RKO (cell line): ENCODE results near the gene SLC38A10.

ENCODE experiments used
- DNase-seq: peaks from one replicate; pipeline ENCODE4 v3.0.0-alpha.2; 2016; ENCODE audit warnings: low spot score

The SLC38A10 gene

GRCh38 chr17:81254955-81255717 is 40.0 kb downstream of the SLC38A10 start:
- peak; percentile 36 for DNase-seq

- peak; percentile 32 for DNase-seq
These were observed 41.6 kb downstream of the SLC38A10 start for GRCh38 chr17:81253358-81254131.

- no peak for DNase-seq
These were observed 42.1 kb downstream of the SLC38A10 start for GRCh38 chr17:81252987-81253329.

- no peak for DNase-seq
These were observed 42.7 kb downstream of the SLC38A10 start for GRCh38 chr17:81252326-81252986.

GRCh38 chr17:81251709-81252301 is 43.3 kb downstream of the SLC38A10 start:
- DNase-seq: no peak

- DNase-seq: no peak
These were observed 43.9 kb downstream of the SLC38A10 start for GRCh38 chr17:81251094-81251708.

GRCh38 chr17:81250286-81251093 is 44.6 kb downstream of the SLC38A10 start:
- DNase-seq: no peak

GRCh38 chr17:81249223-81250040 is 45.7 kb downstream of the SLC38A10 start:
- DNase-seq: no peak

- DNase-seq: no peak
These were observed 46.5 kb downstream of the SLC38A10 start for GRCh38 chr17:81248649-81249048.

GRCh38 chr17:81247339-81247990 is 47.6 kb downstream of the SLC38A10 start:
- DNase-seq: no peak

GRCh38 chr17:81246679-81247338 is 48.3 kb downstream of the SLC38A10 start:
- no peak for DNase-seq

GRCh38 chr17:81246343-81246670 is 48.8 kb downstream of the SLC38A10 start:
- no peak for DNase-seq

- no peak for DNase-seq
These were observed 49.3 kb downstream of the SLC38A10 start for GRCh38 chr17:81245665-81246342.

- DNase-seq: no peak
These were observed 50.0 kb downstream of the SLC38A10 start for GRCh38 chr17:81245024-81245664.

GRCh38 chr17:81244358-81245023 is 50.6 kb downstream of the SLC38A10 start:
- no peak for DNase-seq

- DNase-seq: no peak
These were observed 51.8 kb downstream of the SLC38A10 start for GRCh38 chr17:81243333-81243664.

GRCh38 chr17:81242421-81243332 is 52.4 kb downstream of the SLC38A10 start:
- no peak for DNase-seq
